ENCODE data around the gene TFPI.

TFPI gene

DNA sequence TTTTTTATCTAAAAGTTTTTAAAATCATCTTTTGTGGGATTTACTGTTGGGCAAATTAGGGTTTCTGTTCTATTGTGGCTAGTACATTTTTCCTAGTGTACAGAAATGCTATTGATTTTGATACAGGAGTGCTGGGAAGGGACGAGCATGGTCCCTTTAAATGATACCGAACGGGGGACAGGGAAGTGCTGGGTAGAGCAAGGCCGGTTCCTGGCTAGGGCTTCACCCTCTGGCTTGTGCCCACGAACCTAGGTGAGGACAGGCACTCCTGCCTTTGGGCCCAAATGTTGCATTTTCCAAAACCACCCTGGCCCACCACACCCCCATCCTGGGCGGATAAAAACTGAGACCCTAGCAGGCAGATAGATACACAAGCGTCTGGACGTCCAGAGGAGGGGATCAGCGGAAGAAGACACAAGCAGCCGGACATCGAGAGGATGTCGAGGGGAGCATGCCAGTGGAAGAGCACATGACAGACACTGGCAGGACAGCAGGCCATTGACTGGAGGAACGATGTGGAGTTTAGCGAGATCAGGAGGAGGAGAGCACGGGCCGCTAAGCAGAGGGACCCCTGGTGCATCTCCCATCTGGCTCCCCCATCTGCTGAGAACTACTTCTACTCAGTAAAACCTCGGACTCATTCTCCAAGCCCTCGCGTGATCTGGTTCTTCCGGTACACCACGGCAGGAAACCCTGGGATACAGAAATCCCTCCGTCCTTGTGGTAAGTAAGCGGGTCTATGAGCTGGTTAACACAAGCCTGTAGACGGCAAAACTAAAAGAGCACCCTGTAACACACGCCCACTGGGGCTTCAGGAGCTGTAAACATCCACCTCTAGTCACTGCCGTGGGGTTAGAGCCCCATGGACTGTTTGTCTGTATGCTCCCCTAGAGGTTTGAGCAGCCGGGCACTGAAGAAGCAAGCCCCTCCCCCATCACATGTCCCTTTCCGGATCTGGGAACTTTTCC is 92.7 kb downstream of the TFPI start:
- DNase-seq (ENCODE audit: low read depth) = no peak

DNA sequence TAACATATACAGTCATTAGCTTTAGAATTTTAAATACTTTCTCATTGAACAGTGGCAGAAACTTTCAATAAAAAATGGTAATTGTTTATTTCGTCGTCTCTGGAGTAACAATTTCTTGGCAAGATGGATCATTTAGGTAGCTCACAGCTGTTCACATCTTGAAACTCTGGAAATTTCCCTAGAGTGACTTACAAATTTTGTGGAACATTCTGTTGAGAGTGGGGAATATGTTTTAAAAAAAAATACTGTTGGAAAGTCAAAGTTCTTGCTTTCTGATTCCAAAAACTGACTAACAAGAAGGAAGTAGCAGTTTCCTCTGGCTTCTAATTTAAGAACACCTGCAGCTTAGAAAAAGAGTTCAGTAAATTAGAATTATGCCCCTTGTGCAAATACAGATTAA is 95.0 kb downstream of the TFPI start:
- no peak for DNase-seq (ENCODE audit: low read depth)

DNA sequence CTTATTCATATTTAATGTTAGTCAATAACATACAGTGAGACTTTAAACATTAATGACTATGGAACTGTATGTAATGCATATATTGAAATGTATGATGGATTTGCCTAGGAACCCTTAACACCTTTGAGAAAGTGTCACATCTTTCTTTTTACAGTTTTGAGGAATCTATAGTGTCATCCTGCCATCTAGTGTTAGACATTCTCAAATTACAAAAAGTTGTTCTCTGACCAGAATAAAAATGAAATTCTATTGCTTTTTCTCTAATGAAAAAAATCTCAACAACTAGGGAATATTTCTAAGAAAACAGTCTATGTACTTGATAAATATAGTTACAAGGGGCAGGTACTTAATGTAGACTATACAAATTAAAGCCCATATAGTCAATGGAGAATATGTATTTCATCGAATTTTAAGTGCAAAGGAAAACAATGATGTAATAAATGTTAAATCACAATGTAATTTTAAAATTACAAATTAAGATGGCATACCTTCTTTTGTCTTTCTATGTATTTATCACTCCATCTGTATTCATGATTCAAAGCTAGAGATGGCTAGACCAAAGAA is 101.1 kb downstream of the TFPI start:
- DNase-seq (ENCODE audit: low read depth) = no peak

DNA sequence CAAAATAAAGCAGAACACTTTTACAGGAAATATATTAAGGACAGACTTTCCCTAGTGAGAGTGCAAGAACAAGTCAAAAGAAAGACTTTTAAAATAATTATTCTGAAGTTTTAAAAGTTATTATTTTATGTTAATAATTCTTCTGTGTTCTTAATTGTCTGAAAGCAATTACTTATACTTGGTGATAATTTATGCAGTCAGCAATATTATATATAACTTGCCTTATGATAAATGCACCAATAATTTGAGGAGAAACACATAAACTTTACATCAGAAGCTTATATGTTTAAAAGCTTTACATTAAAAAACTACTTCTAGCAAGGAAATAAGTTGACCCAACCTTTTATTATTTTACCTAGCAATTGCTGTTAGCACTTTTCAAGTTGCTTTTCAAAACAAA is 102.7 kb downstream of the TFPI start:
- DNase-seq (ENCODE audit: low read depth) = no peak

DNA sequence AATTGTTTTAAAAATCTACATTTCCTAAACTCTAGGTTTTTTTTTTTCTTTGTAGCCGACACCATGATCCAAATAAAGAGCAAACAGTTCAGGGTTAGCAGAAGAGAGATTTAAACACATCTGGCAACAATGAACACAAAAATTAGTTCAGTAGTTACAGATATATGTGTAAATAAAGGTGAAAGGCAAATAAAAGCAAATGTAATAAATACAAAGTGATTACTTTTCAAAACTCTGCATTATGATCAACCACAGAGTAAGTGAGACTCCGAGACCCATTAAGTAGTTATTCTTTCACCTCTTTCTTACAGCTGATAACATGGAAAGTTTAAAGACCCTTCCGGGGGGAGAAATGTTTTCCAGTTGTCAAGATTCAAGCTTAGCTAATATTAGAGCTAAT is 106.9 kb downstream of the TFPI start:
- DNase-seq (ENCODE audit: low read depth) = no peak

DNA sequence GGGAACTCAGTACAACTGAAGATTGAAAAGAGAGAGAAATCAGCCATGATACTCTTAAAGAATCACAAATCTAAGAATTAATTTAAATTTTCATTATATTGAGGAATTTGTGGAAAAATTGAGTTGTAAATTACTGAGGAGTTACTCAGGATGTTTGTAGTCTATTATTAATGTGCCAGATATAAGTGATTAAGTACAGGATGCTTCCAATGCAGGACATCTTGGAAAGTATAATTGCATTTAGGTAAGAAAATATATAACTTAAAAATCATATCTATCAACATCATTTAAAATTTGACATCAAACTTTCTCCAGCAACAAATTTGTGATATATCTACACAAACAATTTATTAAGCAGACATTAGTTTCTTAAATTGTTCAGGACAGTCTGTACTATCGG is 107.5 kb downstream of the TFPI start:
- DNase-seq (ENCODE audit: low read depth) = no peak

DNA sequence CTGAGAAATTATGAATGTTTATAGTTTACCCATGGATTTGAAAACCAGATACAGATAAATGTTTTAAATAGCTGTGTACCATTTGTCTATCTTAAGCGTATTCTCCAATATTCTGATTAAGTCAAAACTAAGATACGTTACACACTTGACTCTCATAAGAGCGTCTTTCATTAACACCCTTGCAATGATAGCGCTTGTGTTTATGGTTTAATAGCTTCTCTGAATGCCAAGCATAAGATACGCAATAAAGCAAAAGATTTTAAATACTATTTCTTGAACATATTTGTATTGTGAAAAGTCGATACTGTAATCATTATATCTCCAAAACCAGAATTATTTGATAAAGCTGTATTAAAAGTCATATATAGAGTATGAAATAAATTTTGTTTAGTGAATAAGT is 109.2 kb downstream of the TFPI start:
- DNase-seq (ENCODE audit: low read depth) = no peak

DNA sequence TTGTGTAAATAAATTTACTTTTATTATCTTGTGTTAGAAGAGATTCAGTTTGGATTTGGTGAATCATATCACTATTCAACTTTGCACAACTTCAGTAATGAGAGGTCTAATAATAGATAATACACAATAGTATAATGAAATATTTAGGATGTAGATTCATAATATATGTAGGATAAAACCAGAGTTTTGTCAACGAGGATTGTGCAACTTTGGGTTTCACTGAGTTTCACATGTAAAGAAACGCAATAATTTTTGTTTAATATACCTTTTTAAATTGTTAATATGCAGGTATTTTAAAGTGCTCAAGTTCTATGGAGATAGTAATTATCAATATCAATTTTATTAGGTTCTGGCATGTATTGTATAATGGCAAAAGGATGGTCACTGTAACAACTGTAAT is 111.5 kb downstream of the TFPI start:
- no peak for DNase-seq (ENCODE audit: low read depth)

DNA sequence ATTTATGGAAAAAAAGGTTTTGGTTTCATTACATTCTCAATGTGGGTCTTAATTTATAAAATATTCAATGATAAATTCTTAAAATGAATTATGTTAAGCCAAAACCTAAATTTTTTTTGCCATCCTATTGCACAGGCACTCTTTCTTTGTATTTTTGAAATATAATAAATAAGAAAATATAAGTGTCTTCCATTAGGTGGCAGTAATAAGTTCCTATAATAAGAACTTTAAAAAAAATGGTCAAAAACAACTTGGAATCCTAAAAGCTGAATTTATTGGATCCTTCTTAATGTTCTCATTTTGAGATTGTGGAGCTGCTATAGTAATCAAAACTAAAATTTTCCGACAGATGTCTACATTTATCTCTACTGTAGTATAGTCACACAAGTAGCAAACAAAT is 111.9 kb downstream of the TFPI start:
- no peak for DNase-seq (ENCODE audit: low read depth)

DNA sequence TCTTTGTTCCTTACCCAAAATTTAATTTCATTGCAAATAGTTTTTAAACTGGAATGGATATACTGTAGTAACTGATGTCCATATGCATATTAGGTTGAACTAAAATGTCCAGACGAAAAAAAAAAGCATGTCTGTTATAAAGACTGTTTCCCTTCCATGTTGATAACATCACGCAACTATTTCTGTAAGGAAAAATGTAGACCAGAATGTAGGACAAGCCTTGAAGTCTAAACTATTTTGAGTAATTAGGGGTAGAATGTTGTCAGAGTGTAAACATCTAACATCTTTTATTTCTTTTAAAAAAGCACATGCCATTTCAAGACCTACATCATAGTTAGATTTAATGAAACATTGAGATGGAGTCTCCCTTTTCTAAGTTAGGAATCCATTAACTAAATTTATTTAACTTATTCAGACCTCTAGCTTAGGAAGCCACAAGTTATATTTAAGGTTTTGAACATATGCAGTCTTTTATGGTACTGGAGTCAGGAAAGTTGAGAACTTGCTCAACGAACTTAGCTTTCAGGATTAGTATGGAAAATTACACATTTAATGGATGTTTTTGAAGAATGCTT is 114.0 kb downstream of the TFPI start:
- DNase-seq (ENCODE audit: low read depth) = no peak

DNA sequence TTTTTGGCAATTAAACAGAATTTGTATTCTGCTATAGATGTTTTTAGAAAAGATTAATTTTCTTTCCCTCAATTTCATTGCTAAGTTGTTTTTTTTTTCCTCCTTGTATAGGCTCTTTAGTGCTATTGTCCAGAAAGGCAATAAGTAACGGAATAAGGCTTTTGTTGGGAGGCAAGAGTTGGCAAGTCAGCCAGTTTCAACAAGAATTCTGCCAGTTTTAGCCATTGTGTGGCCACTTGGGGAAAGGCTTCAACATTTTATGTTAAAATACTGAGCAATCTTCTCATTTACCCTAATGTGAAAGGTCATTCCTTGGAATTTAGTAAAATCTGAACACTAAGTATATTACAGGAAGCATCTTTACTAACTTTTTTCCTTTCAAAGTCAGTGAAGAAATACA is 115.8 kb downstream of the TFPI start:
- DNase-seq (ENCODE audit: low read depth) = no peak

DNA sequence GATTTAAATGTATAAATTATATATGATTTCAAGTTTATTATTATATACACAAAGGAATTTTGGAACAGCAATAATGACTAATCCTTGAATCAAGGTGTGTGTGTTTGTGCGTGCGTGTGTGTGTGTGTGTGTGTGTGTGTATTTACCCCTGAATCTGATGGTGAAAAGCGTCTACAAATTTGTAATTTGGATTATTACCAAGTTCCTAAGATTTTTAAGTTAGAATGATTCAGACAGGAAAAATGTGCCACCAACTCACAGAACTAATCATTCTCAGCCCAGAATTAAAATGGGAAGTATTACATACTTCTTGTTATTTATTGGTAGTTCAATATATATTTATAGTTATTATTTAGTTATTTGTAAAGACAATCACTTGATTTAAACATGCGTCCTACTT is 118.5 kb downstream of the TFPI start:
- DNase-seq (ENCODE audit: low read depth) = no peak

DNA sequence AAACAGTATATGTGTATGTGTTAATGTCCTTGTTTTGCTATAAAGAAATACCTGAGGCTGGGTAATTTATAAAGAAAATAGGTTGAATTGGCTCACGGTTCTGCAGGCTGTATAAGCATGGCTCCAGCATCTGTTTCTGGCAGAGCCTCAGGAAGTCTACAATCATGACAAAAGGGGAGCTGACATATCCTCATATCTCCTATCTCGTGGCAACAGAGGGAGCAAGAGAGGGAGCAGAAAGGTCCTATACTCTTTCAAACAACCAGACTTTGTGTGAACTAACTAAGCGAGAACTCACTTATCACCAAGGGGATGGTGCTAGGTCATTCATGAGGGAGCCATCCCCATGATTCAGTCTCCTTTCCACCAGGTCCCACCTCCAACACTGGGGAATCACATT is 119.2 kb downstream of the TFPI start:
- DNase-seq (ENCODE audit: low read depth) = no peak

DNA sequence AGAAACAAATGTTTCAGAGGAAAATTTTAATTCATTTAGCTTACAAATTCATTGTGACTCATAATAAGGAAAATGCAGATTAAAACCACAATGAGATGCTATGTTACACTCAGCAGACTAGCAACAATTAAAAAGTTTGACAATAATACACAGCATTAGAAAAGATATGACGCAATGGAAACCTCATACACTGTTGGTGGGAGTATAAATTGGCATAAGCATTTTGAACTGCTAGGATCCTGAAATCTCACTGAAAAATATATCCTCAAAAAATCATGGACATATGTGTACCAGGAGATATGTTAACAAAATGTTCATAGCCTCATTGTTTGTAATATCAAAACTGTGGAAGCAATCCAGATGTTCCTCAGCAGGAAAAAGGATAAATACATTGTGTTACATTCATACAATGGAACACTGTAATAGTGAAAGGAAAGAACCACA is 119.9 kb downstream of the TFPI start:
- DNase-seq (ENCODE audit: low read depth) = no peak

DNA sequence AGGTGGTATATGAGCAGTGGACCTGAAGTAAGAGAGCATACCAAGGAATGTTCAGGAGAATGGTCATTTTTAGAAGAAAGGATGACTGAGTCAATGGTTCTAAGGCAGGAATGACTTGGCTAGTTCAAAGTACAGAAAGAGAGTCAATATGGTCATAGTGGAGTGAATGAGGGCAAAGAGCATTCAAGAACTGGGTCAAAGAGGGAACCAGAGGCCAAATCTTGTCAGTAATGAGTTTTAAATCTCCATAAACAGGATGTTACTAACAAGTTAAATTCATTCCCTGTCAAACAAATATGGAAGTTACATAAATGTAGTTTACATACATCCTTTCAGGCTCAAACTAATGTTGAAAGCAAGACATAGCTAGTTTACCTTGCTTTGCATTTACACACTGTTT is 122.3 kb downstream of the TFPI start:
- DNase-seq (ENCODE audit: low read depth) = no peak

DNA sequence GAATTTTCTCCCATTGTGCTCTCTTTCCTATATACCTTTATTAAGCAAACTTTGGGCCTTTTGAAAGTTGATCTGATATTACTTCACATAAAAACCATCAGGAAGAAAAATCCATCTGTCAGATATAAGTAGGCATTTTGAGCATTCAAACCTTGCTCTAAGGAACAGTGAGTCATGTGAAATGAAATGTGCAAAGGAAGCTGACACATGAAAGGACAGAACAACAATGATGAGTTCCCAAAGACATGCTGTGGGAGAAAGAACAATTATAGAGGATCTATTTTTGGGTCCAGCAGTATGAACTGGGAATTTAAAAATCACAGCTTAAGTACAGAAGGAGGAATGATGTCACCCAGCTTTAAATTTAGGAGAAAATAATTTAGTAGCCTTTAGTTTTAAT is 124.2 kb downstream of the TFPI start:
- no peak for DNase-seq (ENCODE audit: low read depth)

DNA sequence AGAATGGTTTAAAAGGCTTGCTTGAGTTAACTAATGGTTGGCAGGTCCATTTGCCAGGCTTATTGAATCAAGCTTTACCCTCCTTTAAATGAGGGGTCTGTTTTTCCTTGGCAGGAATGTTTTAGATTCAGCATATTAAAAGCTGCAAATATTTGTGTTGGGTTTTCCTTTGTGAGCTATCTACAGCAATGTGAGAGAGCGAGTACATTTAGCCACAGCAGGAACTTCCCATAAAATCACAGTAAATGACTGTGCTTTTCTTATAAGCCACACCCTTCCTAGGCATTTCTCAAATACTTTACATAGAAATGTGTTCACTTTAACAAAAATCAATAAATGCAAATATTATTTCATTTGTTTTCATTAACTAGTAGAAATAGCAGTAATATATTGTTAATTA is 130.1 kb downstream of the TFPI start:
- no peak for DNase-seq (ENCODE audit: low read depth)

DNA sequence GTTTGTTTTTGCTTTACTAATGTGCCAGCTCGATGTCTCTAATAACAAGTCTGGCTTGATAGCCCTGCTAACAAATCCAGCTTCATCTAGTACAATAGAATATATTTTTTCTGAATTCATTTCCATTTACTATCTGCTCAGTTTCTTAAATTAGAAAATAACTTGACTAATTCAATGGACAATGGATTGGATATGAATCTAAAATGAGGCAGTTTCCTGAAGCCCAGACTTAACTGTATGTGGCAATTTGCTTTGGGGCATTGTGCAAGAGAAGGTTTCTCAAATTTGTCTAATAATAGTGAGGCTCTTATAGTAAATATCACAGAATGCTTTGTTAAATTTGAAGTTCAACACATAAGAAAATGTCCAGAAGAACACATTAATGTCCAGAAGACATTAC is 132.0 kb downstream of the TFPI start:
- DNase-seq (ENCODE audit: low read depth) = no peak

DNA sequence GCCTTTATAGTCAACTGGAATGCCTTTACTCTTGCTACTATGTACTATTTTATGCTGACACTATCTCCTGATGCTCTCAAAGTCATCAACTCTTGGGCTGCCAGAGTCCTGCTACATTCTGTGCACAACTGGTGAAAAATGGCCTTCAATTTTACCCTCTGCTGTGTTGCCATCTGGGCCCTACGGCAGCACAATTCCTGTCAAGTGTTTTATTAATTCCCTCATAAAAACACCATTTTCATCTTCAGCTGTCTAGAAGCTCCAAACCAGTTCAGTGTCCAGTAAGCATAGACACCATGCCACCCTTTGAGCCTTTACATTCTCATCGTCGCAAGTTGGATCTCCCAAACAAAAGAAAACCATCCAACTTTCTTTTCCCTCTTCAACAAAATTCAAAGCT is 132.7 kb downstream of the TFPI start:
- DNase-seq (ENCODE audit: low read depth) = no peak

DNA sequence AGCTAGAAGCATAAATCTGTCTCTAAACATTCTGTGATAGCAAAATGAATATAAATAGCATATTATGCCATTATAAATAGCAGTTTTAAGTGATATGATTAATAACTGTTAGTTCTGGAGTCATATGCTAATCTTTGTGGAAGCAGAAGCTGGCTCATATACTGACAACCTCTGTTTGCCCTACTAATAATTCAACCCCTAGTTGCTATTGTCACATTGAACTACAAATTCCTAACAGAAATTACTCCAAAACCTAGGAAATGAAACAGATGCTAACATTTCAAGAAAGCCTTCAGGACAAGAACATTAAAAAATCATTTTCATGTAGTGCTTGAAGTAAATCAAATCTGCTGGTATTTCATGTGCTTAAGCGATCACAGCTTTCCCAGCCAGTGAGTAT is 134.4 kb downstream of the TFPI start:
- no peak for DNase-seq (ENCODE audit: low read depth)

DNA sequence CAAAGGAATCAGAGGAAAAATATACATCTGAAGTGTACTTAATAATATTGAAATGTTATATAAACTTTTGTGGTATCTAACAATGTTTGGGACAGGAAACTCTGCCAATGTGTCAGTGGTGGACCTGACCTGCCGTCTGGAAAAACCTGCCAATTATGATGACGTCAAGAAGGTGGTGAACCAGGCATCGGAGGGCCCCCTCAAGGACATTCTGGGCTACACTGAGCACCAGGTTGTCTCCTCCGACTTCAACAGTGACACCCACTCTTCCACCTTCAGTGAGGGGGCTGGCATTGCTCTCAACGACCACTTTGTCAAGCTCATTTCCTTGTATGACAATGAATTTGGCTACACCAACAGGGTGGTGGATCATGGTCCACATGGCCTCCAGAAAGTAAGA is 138.8 kb downstream of the TFPI start:
- no peak for DNase-seq (ENCODE audit: low read depth)

All from activated T-cell treated with anti-CD3 and anti-CD28 coated beads for 48 hours (primary cell).